Uterus (tissue), 2 donors: ENCODE data around the gene PHC2.

ENCODE experiments used
- POLR2A ChIP-seq, 2 donors: fragments of 450-650 bp; IDR thresholded peaks; one replicate each; pipeline ENCODE4 v1.6.1; 2016; ENCODE audit warnings: antibody characterized with exemption in 2 of 2, mild to moderate bottlenecking in 1 of 2, moderate library complexity in 1 of 2
- TF ChIP-seq, protein P1 (sequence below), 4 experiments: fragments of 200-600 bp in 2 of 4; fragments of 450-650 bp in 2 of 4; sonication (generic) in 2 of 4; IDR thresholded peaks; one replicate each; pipeline ENCODE4 v1.5.1; 2016 to 2019; ENCODE audit warnings: antibody characterized with exemption in 4 of 4, mild to moderate bottlenecking in 2 of 4, moderate library complexity in 1 of 4

DNA sequence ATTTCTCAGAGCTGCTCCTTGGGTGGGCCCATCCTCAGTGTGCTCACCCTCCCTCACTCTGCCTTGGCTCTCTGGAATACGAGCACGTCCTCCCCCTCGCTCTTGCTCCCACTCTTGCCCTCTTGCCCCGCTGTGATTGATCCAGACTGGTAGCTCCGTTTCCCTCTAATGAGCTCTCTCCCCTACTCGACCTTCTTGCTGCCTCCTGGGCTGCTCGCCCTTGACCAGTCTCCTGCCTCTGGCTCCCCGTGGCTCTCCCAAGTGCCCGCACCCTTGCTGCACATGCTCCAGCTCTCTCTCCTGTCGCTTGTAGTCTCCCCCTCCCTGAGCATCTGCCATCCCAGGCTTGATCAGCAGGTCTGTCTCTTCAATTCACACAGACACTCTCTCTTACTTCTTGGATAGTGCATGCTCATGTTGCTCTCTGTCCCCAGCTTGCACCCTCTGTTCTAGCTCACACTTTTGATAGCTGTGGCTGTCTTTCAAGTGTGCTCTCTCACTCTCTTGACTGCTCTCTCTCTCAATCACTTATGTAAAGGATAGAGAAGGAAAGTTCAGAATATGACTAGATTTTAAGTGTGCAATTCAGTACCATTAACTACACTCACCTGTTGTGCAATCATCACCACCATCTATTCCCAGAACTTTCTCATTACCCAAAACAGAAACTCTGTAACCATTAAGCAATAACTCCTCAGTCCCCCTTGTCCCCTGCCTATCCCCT lies 51.1 kb downstream of the PHC2 start:
- TF ChIP-seq, protein P1, sequence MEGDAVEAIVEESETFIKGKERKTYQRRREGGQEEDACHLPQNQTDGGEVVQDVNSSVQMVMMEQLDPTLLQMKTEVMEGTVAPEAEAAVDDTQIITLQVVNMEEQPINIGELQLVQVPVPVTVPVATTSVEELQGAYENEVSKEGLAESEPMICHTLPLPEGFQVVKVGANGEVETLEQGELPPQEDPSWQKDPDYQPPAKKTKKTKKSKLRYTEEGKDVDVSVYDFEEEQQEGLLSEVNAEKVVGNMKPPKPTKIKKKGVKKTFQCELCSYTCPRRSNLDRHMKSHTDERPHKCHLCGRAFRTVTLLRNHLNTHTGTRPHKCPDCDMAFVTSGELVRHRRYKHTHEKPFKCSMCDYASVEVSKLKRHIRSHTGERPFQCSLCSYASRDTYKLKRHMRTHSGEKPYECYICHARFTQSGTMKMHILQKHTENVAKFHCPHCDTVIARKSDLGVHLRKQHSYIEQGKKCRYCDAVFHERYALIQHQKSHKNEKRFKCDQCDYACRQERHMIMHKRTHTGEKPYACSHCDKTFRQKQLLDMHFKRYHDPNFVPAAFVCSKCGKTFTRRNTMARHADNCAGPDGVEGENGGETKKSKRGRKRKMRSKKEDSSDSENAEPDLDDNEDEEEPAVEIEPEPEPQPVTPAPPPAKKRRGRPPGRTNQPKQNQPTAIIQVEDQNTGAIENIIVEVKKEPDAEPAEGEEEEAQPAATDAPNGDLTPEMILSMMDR (IDR thresholded peaks at IDR 0.05), result no peak
- TF ChIP-seq POLR2A (IDR thresholded peaks at IDR 0.05), result no peak
